ENCODE results near the gene ARHGAP6. TPM values are rescaled to one million over a fixed set of nuclear protein-coding genes. Genes with fewer than 3 reads are reported as not detected.

Gene ARHGAP6
- total RNA-seq, 1 experiment from 2014 or later = not detected

GRCh38 chrX:11193035-11193469, 472.7 kb downstream of the ARHGAP6 start:
- no peaks in the 10 kb centered on the region for H3K36me3 Mint-ChIP-seq (ENCODE audit: insufficient read depth, unreplicated experiment)
- ChIA-PET CTCF (interaction anchor here (0.6 to 1.6 kb wide), 4 partner anchors 49 to 1073 kb away, joined by 3 to 4 read pairs (median 4); no protein-coding TSS in a partner anchor), POLR2A (no interaction called here)
- no peaks in the 10 kb centered on the region for H3K4me1 Mint-ChIP-seq (ENCODE audit: insufficient read depth, unreplicated experiment)
- no peak overlapping the region for H3K27ac Mint-ChIP-seq (ENCODE audit: low read depth, unreplicated experiment)
- H3K27me3 Mint-ChIP-seq (ENCODE audit: insufficient read depth, unreplicated experiment) = no peaks in the 10 kb centered on the region
- no peak overlapping the region for H3K4me3 Mint-ChIP-seq (ENCODE audit: unreplicated experiment)
- intact Hi-C loops (cut with micrococcal nuclease) = no loop called here
- no peak for TF ChIP-seq CTCF (IDR thresholded peaks at IDR 0.05; ENCODE audit: unreplicated experiment)
- no peaks in the 10 kb centered on the region for H3K9me3 Mint-ChIP-seq (ENCODE audit: unreplicated experiment)
- no peak for DNase-seq (ENCODE audit: unreplicated experiment)
- BruUV-seq (replicated peaks) = no TSS peak

- no TSS peak for BruUV-seq (replicated peaks)
- ChIA-PET CTCF (interaction anchor here (0.5 to 1.6 kb wide), 4 partner anchors 9 to 295 kb away, joined by 3 to 4 read pairs (median 4); no protein-coding TSS in a partner anchor), POLR2A (interaction anchor here (0.6 kb wide), 2 partner anchors 24 to 177 kb away, joined by 3 read pairs; no protein-coding TSS in a partner anchor)
- no peak overlapping the region for H3K27ac Mint-ChIP-seq (ENCODE audit: low read depth, unreplicated experiment)
- TF ChIP-seq CTCF (IDR thresholded peaks at IDR 0.05; ENCODE audit: unreplicated experiment) = no peak
- peak; percentile 34 for DNase-seq (ENCODE audit: unreplicated experiment)
- no peaks in the 10 kb centered on the region for H3K4me1 Mint-ChIP-seq (ENCODE audit: insufficient read depth, unreplicated experiment)
- H3K27me3 Mint-ChIP-seq (ENCODE audit: insufficient read depth, unreplicated experiment) = peaks cover 16% of the 10 kb centered on the region
- H3K36me3 Mint-ChIP-seq (ENCODE audit: insufficient read depth, unreplicated experiment) = no peaks in the 10 kb centered on the region
- H3K4me3 Mint-ChIP-seq (ENCODE audit: unreplicated experiment) = no peak overlapping the region
- intact Hi-C loops (cut with micrococcal nuclease) = no loop called here
- no peaks in the 10 kb centered on the region for H3K9me3 Mint-ChIP-seq (ENCODE audit: unreplicated experiment)
Measured at GRCh38 chrX:11190745-11191510, 474.8 kb downstream of the ARHGAP6 start.

- intact Hi-C loops (cut with micrococcal nuclease) = no loop called here
- ChIA-PET POLR2A (interaction anchor here (0.7 to 1.8 kb wide), 2 partner anchors 13 to 61 kb away, joined by 3 to 8 read pairs; no protein-coding TSS in a partner anchor), CTCF (interaction anchor here (0.8 kb wide), 1 partner anchor 135 kb away, joined by 3 read pairs; no protein-coding TSS in a partner anchor)
- Mint-ChIP-seq H3K9me3 (ENCODE audit: unreplicated experiment) (no peaks in the 10 kb centered on the region), H3K36me3 (ENCODE audit: insufficient read depth, unreplicated experiment) (no peaks in the 10 kb centered on the region), H3K4me3 (ENCODE audit: unreplicated experiment) (no peak overlapping the region), H3K27ac (ENCODE audit: low read depth, unreplicated experiment) (no peak overlapping the region), H3K27me3 (ENCODE audit: insufficient read depth, unreplicated experiment) (peaks cover 17% of the 10 kb centered on the region), H3K4me1 (ENCODE audit: insufficient read depth, unreplicated experiment) (no peaks in the 10 kb centered on the region)
- DNase-seq (ENCODE audit: unreplicated experiment) = no peak
- TF ChIP-seq CTCF (IDR thresholded peaks at IDR 0.05; ENCODE audit: unreplicated experiment) = no peak
- no TSS peak for BruUV-seq (replicated peaks)
Measured at GRCh38 chrX:11189097-11189496, 476.6 kb downstream of the ARHGAP6 start.

GRCh38 chrX:11188664-11189063, 477.1 kb downstream of the ARHGAP6 start:
- no peaks in the 10 kb centered on the region for H3K4me1 Mint-ChIP-seq (ENCODE audit: insufficient read depth, unreplicated experiment)
- BruUV-seq (replicated peaks) = no TSS peak
- CTCF ChIA-PET = no interaction called here
- intact Hi-C loops (cut with micrococcal nuclease) = no loop called here
- no peak for TF ChIP-seq CTCF (IDR thresholded peaks at IDR 0.05; ENCODE audit: unreplicated experiment)
- H3K9me3 Mint-ChIP-seq (ENCODE audit: unreplicated experiment) = no peaks in the 10 kb centered on the region
- POLR2A ChIA-PET = interaction anchor here (0.7 to 1.8 kb wide), 2 partner anchors 12 to 61 kb away, joined by 3 to 8 read pairs; no protein-coding TSS in a partner anchor
- H3K27me3 Mint-ChIP-seq (ENCODE audit: insufficient read depth, unreplicated experiment) = peaks cover 17% of the 10 kb centered on the region
- no peak overlapping the region for H3K27ac Mint-ChIP-seq (ENCODE audit: low read depth, unreplicated experiment)
- peak; percentile 44 for DNase-seq (ENCODE audit: unreplicated experiment)
- no peak overlapping the region for H3K4me3 Mint-ChIP-seq (ENCODE audit: unreplicated experiment)
- H3K36me3 Mint-ChIP-seq (ENCODE audit: insufficient read depth, unreplicated experiment) = no peaks in the 10 kb centered on the region

Measured in MCF 10A (cell line).